ENCODE data around the gene DDX51.

DDX51 gene

GRCh38 chr12:132166801-132167591 is 22.9 kb upstream of the DDX51 start:
- no peak for DNase-seq

GRCh38 chr12:132166093-132166492 is 22.0 kb upstream of the DDX51 start:
- no peak for DNase-seq

GRCh38 chr12:132165584-132165983 is 21.5 kb upstream of the DDX51 start:
- DNase-seq: no peak

- DNase-seq: no peak
Observed at GRCh38 chr12:132164426-132164825, 20.3 kb upstream of the DDX51 start.

- DNase-seq: no peak
Observed at GRCh38 chr12:132163911-132164288, 19.8 kb upstream of the DDX51 start.

- no peak for DNase-seq
Observed at GRCh38 chr12:132163041-132163910, 19.2 kb upstream of the DDX51 start.

GRCh38 chr12:132162508-132163031 is 18.5 kb upstream of the DDX51 start:
- DNase-seq: no peak

GRCh38 chr12:132161796-132162507 is 17.8 kb upstream of the DDX51 start:
- no peak for DNase-seq

- DNase-seq: no peak
Observed at GRCh38 chr12:132161036-132161781, 17.1 kb upstream of the DDX51 start.

- DNase-seq: no peak
Observed at GRCh38 chr12:132160601-132161035, 16.5 kb upstream of the DDX51 start.

GRCh38 chr12:132160016-132160415 is 15.9 kb upstream of the DDX51 start:
- DNase-seq: no peak

GRCh38 chr12:132159555-132160003 is 15.5 kb upstream of the DDX51 start:
- no peak for DNase-seq

GRCh38 chr12:132158677-132159554 is 14.8 kb upstream of the DDX51 start:
- DNase-seq: no peak

GRCh38 chr12:132157733-132158409 is 13.8 kb upstream of the DDX51 start:
- no peak for DNase-seq

- DNase-seq: no peak
Observed at GRCh38 chr12:132156573-132157325, 12.6 kb upstream of the DDX51 start.

- no peak for DNase-seq
Observed at GRCh38 chr12:132155771-132156572, 11.9 kb upstream of the DDX51 start.

GRCh38 chr12:132154941-132155770 is 11.0 kb upstream of the DDX51 start:
- no peak for DNase-seq

- DNase-seq: no peak
Observed at GRCh38 chr12:132154341-132154761, 10.2 kb upstream of the DDX51 start.
